WTC11 (cell line): ENCODE results near the gene CNN1. TPM values are rescaled to one million over a fixed set of nuclear protein-coding genes. Genes with fewer than 3 reads are reported as not detected.

Experiments used
- ATAC-seq: fragments of 200-7000 bp; cut with Tn5 transposase; 2 replicates; pipeline ENCODE4 v1.10.0; 2021; ENCODE audit warnings: mild to moderate bottlenecking, moderate library complexity
- CTCF ChIA-PET: fragments of 300-600 bp; sonication (Branson Sonifier 250); formaldehyde crosslinking; loops from one replicate; lab custom pipeline; 2021; ENCODE audit warnings: antibody characterized with exemption; lab: Charles Lee
- POLR2A ChIA-PET: fragments of 350-600 bp; sonication (Branson Sonifier 250); formaldehyde crosslinking; loops from one replicate; lab custom pipeline; 2021; ENCODE audit warnings: antibody characterized with exemption; lab: Charles Lee
- DNase-seq: peaks from one replicate; pipeline ENCODE4 v3.0.0; 2021; ENCODE audit warnings: low spot score
- H3K27ac Mint-ChIP-seq: 2 replicates; pipeline ENCODE4 v1.8.0; 2021; ENCODE audit warnings: mixed read lengths
- H3K27me3 Mint-ChIP-seq: 2 replicates; pipeline ENCODE4 v1.8.0; 2021; ENCODE audit warnings: low read depth, mild to moderate bottlenecking, moderate library complexity, mixed read lengths
- H3K36me3 Mint-ChIP-seq: 2 replicates; pipeline ENCODE4 v1.8.0; 2021; ENCODE audit warnings: mixed read lengths
- H3K4me1 Mint-ChIP-seq: 2 replicates; pipeline ENCODE4 v1.8.0; 2022; ENCODE audit warnings: mixed read lengths
- H3K4me3 Mint-ChIP-seq: 2 replicates; pipeline ENCODE4 v1.8.0; 2021; ENCODE audit warnings: mild to moderate bottlenecking, moderate library complexity, mixed read lengths
- H3K9me3 Mint-ChIP-seq: 2 replicates; pipeline ENCODE4 v1.8.0; 2021; ENCODE audit warnings: mixed read lengths
- ATF1 ChIP-seq: sonication (generic); formaldehyde crosslinking; IDR thresholded peaks from 2 replicates; pipeline ENCODE4 v1.8.1; 2023; ENCODE audit warnings: mild to moderate bottlenecking, moderate library complexity, missing genetic modification reagents
- CREB1 ChIP-seq: sonication (generic); formaldehyde crosslinking; IDR thresholded peaks from 2 replicates; pipeline ENCODE4 v1.8.0; 2023; ENCODE audit warnings: mild to moderate bottlenecking, missing genetic modification reagents
- EMX1 ChIP-seq: fragments of 250-450 bp; sonication (Bioruptor Pico); IDR thresholded peaks from 2 replicates; pipeline ENCODE4 v1.8.0; 2021; ENCODE audit warnings: mild to moderate bottlenecking
- ESRRA ChIP-seq: sonication (generic); formaldehyde crosslinking; IDR thresholded peaks from 2 replicates; pipeline ENCODE4 v1.8.1; 2022; ENCODE audit warnings: mild to moderate bottlenecking, missing genetic modification reagents, borderline replicate concordance
- ETV6 ChIP-seq: sonication (generic); formaldehyde crosslinking; IDR thresholded peaks from 2 replicates; pipeline ENCODE4 v1.8.1; 2022; ENCODE audit warnings: mild to moderate bottlenecking, missing genetic modification reagents
- FOXJ3 ChIP-seq: sonication (generic); formaldehyde crosslinking; IDR thresholded peaks from 2 replicates; pipeline ENCODE4 v1.9.0; 2021; ENCODE audit warnings: missing genetic modification reagents, mild to moderate bottlenecking, borderline replicate concordance
- HMGA2 ChIP-seq: fragments of 250-450 bp; sonication (Bioruptor Pico); IDR thresholded peaks from 2 replicates; pipeline ENCODE4 v1.4.0; 2021; ENCODE audit warnings: mild to moderate bottlenecking, moderate library complexity
- IRF1 ChIP-seq: sonication (generic); formaldehyde crosslinking; IDR thresholded peaks from 2 replicates; pipeline ENCODE4 v1.8.0; 2023; ENCODE audit warnings: missing genetic modification reagents
- IRF2 ChIP-seq: sonication (generic); formaldehyde crosslinking; IDR thresholded peaks from 2 replicates; pipeline ENCODE4 v1.8.0; 2022; ENCODE audit warnings: low read depth, missing genetic modification reagents, borderline replicate concordance
- MXD4 ChIP-seq: fragments of 250-450 bp; sonication (Bioruptor Pico); IDR thresholded peaks from 2 replicates; pipeline ENCODE4 v1.8.0; 2021; ENCODE audit warnings: mild to moderate bottlenecking, moderate library complexity, borderline replicate concordance
- MYBL2 ChIP-seq: sonication (generic); formaldehyde crosslinking; IDR thresholded peaks from 2 replicates; pipeline ENCODE4 v1.8.1; 2023; ENCODE audit warnings: mild to moderate bottlenecking, moderate library complexity, missing genetic modification reagents
- NFYB ChIP-seq: sonication (generic); formaldehyde crosslinking; conservative IDR thresholded peaks from 2 replicates; pipeline ENCODE4 v1.8.0; 2022; ENCODE audit warnings: low read depth, missing genetic modification reagents
- NR2C2 ChIP-seq: sonication (generic); formaldehyde crosslinking; IDR thresholded peaks from 2 replicates; pipeline ENCODE4 v1.8.0; 2022; ENCODE audit warnings: mild to moderate bottlenecking, missing genetic modification reagents
- OVOL2 ChIP-seq: fragments of 250-450 bp; sonication (Bioruptor Pico); IDR thresholded peaks from 2 replicates; pipeline ENCODE4 v1.9.0; 2021; ENCODE audit warnings: mild to moderate bottlenecking, borderline replicate concordance
- TCF7 ChIP-seq: sonication (generic); formaldehyde crosslinking; IDR thresholded peaks from 2 replicates; pipeline ENCODE4 v1.8.0; 2022; ENCODE audit warnings: mild to moderate bottlenecking, low read depth, missing genetic modification reagents, moderate library complexity
- TEAD4 ChIP-seq: sonication (generic); formaldehyde crosslinking; IDR thresholded peaks from 2 replicates; pipeline ENCODE4 v1.8.0; 2022; ENCODE audit warnings: mild to moderate bottlenecking, missing genetic modification reagents
- TP53 ChIP-seq: sonication (generic); formaldehyde crosslinking; IDR thresholded peaks from 2 replicates; pipeline ENCODE4 v1.8.1; 2023; ENCODE audit warnings: mild to moderate bottlenecking, missing genetic modification reagents
- USF2 ChIP-seq: sonication (generic); formaldehyde crosslinking; IDR thresholded peaks from 2 replicates; pipeline ENCODE4 v1.8.1; 2023; ENCODE audit warnings: mild to moderate bottlenecking, missing genetic modification reagents, moderate library complexity
- ZNF232 ChIP-seq: sonication (generic); formaldehyde crosslinking; IDR thresholded peaks from 2 replicates; pipeline ENCODE4 v1.8.0; 2022; ENCODE audit warnings: mild to moderate bottlenecking, missing genetic modification reagents
- ZNF416 ChIP-seq: fragments of 250-450 bp; sonication (Bioruptor Pico); IDR thresholded peaks from 2 replicates; pipeline ENCODE4 v1.9.0; 2021; ENCODE audit warnings: mild to moderate bottlenecking, inconsistent platforms
- total RNA-seq: library from RNA; stranded (reverse); gene quantifications from 3 replicates; pipeline ENCODE4 v1.2.3, GENCODE V29; 2021
- TF ChIP-seq, protein P1 (sequence below): sonication (generic); formaldehyde crosslinking; IDR thresholded peaks from 2 replicates; pipeline ENCODE4 v1.8.1; 2022; ENCODE audit warnings: mild to moderate bottlenecking, moderate library complexity, missing genetic modification reagents
- TF ChIP-seq, protein P2 (sequence below): sonication (generic); formaldehyde crosslinking; IDR thresholded peaks from 2 replicates; pipeline ENCODE4 v1.8.1; 2022; ENCODE audit warnings: low read depth, missing genetic modification reagents, borderline replicate concordance
- TF ChIP-seq, protein P3 (sequence below): fragments of 250-450 bp; sonication (Bioruptor Pico); IDR thresholded peaks from 2 replicates; pipeline ENCODE4 v1.8.0; 2021; ENCODE audit warnings: mild to moderate bottlenecking
- TF ChIP-seq, protein P4 (sequence below): fragments of 250-450 bp; sonication (Bioruptor Pico); conservative IDR thresholded peaks from 2 replicates; pipeline ENCODE4 v1.9.0; 2021; ENCODE audit warnings: mild to moderate bottlenecking
- TF ChIP-seq, protein P5 (sequence below): sonication (generic); formaldehyde crosslinking; IDR thresholded peaks from 2 replicates; pipeline ENCODE4 v1.8.1; 2023; ENCODE audit warnings: mild to moderate bottlenecking, missing genetic modification reagents
- TF ChIP-seq, protein P6 (sequence below): fragments of 250-450 bp; sonication (Bioruptor Pico); IDR thresholded peaks from 2 replicates; pipeline ENCODE4 v1.9.0; 2021; ENCODE audit warnings: mild to moderate bottlenecking

Gene CNN1
- total RNA-seq, 1 experiment from 2014 or later: 16.0 TPM

GRCh38 chr19:11528551-11529341 is 9.9 kb upstream of the CNN1 start, which contains the start of gene ECSIT:
Gene ECSIT, minus strand, starts transcription at chr19:11529134. Its CDS starts 9,964 bp downstream, at chr19:11519170.
- no peaks in the 10 kb centered on the region for H3K9me3 Mint-ChIP-seq
- peak; percentile 28; the same call in 1 of the 2 replicates for TF ChIP-seq USF2
- TF ChIP-seq NR2C2 (CRISPR knock-in tag): peak; percentile 88
- no peak for TF ChIP-seq TEAD4 (CRISPR knock-in tag)
- no peak for TF ChIP-seq CREB1 (CRISPR knock-in tag)
- TF ChIP-seq TCF7: no peak
- no peak for TF ChIP-seq OVOL2
- peak; percentile 74 for TF ChIP-seq NFYB (CRISPR knock-in tag)
- TF ChIP-seq, protein P1, sequence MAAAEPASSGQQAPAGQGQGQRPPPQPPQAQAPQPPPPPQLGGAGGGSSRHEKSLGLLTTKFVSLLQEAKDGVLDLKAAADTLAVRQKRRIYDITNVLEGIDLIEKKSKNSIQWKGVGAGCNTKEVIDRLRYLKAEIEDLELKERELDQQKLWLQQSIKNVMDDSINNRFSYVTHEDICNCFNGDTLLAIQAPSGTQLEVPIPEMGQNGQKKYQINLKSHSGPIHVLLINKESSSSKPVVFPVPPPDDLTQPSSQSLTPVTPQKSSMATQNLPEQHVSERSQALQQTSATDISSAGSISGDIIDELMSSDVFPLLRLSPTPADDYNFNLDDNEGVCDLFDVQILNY (CRISPR knock-in tag): no peak
- TF ChIP-seq FOXJ3 (CRISPR knock-in tag): no peak
- peak; percentile 67; the same call in 1 of the 2 replicates for TF ChIP-seq MYBL2 (CRISPR knock-in tag)
- TF ChIP-seq ESRRA (CRISPR knock-in tag): peak; percentile 76
- peak; percentile 62; the same call in 1 of the 2 replicates for TF ChIP-seq ETV6 (CRISPR knock-in tag)
- TF ChIP-seq, protein P2, sequence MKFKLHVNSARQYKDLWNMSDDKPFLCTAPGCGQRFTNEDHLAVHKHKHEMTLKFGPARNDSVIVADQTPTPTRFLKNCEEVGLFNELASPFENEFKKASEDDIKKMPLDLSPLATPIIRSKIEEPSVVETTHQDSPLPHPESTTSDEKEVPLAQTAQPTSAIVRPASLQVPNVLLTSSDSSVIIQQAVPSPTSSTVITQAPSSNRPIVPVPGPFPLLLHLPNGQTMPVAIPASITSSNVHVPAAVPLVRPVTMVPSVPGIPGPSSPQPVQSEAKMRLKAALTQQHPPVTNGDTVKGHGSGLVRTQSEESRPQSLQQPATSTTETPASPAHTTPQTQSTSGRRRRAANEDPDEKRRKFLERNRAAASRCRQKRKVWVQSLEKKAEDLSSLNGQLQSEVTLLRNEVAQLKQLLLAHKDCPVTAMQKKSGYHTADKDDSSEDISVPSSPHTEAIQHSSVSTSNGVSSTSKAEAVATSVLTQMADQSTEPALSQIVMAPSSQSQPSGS (CRISPR knock-in tag): no peak
- TF ChIP-seq, protein P3, sequence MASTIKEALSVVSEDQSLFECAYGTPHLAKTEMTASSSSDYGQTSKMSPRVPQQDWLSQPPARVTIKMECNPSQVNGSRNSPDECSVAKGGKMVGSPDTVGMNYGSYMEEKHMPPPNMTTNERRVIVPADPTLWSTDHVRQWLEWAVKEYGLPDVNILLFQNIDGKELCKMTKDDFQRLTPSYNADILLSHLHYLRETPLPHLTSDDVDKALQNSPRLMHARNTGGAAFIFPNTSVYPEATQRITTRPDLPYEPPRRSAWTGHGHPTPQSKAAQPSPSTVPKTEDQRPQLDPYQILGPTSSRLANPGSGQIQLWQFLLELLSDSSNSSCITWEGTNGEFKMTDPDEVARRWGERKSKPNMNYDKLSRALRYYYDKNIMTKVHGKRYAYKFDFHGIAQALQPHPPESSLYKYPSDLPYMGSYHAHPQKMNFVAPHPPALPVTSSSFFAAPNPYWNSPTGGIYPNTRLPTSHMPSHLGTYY (CRISPR knock-in tag): no peak
- no peak for TF ChIP-seq ZNF232 (CRISPR knock-in tag)
- no peak for TF ChIP-seq TP53 (CRISPR knock-in tag)
- no peak for TF ChIP-seq MXD4 (CRISPR knock-in tag)
- TF ChIP-seq, protein P4, sequence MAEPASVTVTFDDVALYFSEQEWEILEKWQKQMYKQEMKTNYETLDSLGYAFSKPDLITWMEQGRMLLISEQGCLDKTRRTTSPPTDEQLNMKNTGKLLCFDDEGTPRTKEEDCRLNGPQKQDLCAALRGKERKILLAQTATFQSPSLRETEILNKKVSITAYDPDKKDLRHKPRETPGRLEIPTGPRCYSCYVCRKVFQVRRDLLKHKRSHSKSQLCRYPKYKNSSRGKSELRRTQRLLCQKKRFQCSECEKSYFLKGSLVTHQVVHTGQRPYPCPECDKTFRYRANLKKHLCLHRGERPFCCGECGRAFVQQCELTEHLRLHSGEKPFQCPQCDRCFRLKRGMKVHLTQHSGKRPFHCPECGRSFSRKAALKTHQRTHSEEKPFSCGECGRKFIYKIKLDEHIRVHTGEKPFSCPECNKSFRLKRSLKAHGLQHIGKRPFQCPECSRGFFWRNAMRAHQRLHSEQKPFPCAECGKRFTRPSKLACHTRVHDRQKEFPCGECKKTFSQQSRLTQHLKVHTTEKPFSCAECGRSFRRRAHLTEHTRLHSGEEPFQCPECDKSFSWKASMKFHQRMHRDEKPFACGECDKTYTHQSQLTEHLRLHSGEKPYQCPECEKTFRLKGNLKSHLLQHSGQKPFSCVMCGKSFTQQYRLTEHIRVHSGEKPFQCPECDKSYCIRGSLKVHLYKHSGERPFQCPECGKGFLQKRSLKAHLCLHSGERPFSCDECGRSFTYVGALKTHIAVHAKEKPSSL (CRISPR knock-in tag): no peak
- no peak for TF ChIP-seq IRF1 (CRISPR knock-in tag)
- TF ChIP-seq, protein P5, sequence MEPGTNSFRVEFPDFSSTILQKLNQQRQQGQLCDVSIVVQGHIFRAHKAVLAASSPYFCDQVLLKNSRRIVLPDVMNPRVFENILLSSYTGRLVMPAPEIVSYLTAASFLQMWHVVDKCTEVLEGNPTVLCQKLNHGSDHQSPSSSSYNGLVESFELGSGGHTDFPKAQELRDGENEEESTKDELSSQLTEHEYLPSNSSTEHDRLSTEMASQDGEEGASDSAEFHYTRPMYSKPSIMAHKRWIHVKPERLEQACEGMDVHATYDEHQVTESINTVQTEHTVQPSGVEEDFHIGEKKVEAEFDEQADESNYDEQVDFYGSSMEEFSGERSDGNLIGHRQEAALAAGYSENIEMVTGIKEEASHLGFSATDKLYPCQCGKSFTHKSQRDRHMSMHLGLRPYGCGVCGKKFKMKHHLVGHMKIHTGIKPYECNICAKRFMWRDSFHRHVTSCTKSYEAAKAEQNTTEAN (CRISPR knock-in tag): 0 out of 2 replicates have a peak, but pooled peaks have one; percentile 1
- TF ChIP-seq, protein P6, sequence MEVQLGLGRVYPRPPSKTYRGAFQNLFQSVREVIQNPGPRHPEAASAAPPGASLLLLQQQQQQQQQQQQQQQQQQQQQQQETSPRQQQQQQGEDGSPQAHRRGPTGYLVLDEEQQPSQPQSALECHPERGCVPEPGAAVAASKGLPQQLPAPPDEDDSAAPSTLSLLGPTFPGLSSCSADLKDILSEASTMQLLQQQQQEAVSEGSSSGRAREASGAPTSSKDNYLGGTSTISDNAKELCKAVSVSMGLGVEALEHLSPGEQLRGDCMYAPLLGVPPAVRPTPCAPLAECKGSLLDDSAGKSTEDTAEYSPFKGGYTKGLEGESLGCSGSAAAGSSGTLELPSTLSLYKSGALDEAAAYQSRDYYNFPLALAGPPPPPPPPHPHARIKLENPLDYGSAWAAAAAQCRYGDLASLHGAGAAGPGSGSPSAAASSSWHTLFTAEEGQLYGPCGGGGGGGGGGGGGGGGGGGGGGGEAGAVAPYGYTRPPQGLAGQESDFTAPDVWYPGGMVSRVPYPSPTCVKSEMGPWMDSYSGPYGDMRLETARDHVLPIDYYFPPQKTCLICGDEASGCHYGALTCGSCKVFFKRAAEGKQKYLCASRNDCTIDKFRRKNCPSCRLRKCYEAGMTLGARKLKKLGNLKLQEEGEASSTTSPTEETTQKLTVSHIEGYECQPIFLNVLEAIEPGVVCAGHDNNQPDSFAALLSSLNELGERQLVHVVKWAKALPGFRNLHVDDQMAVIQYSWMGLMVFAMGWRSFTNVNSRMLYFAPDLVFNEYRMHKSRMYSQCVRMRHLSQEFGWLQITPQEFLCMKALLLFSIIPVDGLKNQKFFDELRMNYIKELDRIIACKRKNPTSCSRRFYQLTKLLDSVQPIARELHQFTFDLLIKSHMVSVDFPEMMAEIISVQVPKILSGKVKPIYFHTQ (CRISPR knock-in tag): no peak
- no peak; the same call in 1 of the 2 replicates for TF ChIP-seq ZNF416
- no peak for TF ChIP-seq ATF1 (CRISPR knock-in tag)
- no peak for TF ChIP-seq EMX1 (CRISPR knock-in tag)
- no peak for TF ChIP-seq IRF2
- TF ChIP-seq HMGA2 (CRISPR knock-in tag): no peak

More at GRCh38 chr19:11528551-11529341, 9.9 kb upstream of the CNN1 start, which contains the start of gene ECSIT:
- POLR2A ChIA-PET: interaction anchor here (0.9 to 1.0 kb wide), 5 partner anchors 10 to 182 kb away, joined by 3 to 8 read pairs (median 3); partner anchors contain the start of genes CCDC159, CNN1, ELOF1 and TMEM205
- Mint-ChIP-seq H3K36me3 (no peaks in the 10 kb centered on the region), H3K27ac (peak within 1 kb of the TSS; percentile 89), H3K4me3 (peak within 1 kb of the TSS; percentile 93), H3K27me3 (peaks cover 18% of the 10 kb centered on the region), H3K4me1 (peaks cover 8% of the 10 kb centered on the region)
- CTCF ChIA-PET: interaction anchor here (0.5 to 1.2 kb wide), 7 partner anchors 46 to 1229 kb away, joined by 3 to 8 read pairs (median 3); no protein-coding TSS in a partner anchor
- DNase-seq: peak; percentile 97
- peak; percentile 97 for ATAC-seq
